ENCODE measurements around the gene DUSP5.

DUSP5 gene

GRCh38 chr10:110481919-110482318 is 15.8 kb upstream of the DUSP5 start:
- in situ Hi-C loops (cut with MboI; ENCODE audit: low sequenced_read_pairs, unreplicated experiment): no loop called here
- DNase-seq (ENCODE audit: low spot score): no peak
- no peak for TF ChIP-seq CTCF (IDR thresholded peaks at IDR 0.05; ENCODE audit: borderline replicate concordance, control extremely low read depth, extremely low read depth, insufficient read depth, missing control alignments)

GRCh38 chr10:110483633-110484032 is 14.1 kb upstream of the DUSP5 start:
- no peak for DNase-seq (ENCODE audit: low spot score)
- in situ Hi-C loops (cut with MboI; ENCODE audit: low sequenced_read_pairs, unreplicated experiment): no loop called here
- TF ChIP-seq CTCF (IDR thresholded peaks at IDR 0.05; ENCODE audit: borderline replicate concordance, control extremely low read depth, extremely low read depth, insufficient read depth, missing control alignments): no peak

GRCh38 chr10:110485541-110485940 is 12.2 kb upstream of the DUSP5 start:
- no peak for DNase-seq (ENCODE audit: low spot score)
- in situ Hi-C loops (cut with MboI; ENCODE audit: low sequenced_read_pairs, unreplicated experiment): no loop called here
- no peak for TF ChIP-seq CTCF (IDR thresholded peaks at IDR 0.05; ENCODE audit: borderline replicate concordance, control extremely low read depth, extremely low read depth, insufficient read depth, missing control alignments)

- in situ Hi-C loops (cut with MboI; ENCODE audit: low sequenced_read_pairs, unreplicated experiment): no loop called here
- no peak for TF ChIP-seq CTCF (IDR thresholded peaks at IDR 0.05; ENCODE audit: borderline replicate concordance, control extremely low read depth, extremely low read depth, insufficient read depth, missing control alignments)
- DNase-seq (ENCODE audit: low spot score): no peak
Observed at GRCh38 chr10:110486680-110487410, 10.9 kb upstream of the DUSP5 start.

- in situ Hi-C loops (cut with MboI; ENCODE audit: low sequenced_read_pairs, unreplicated experiment): no loop called here
- DNase-seq (ENCODE audit: low spot score): no peak
- no peak for TF ChIP-seq CTCF (IDR thresholded peaks at IDR 0.05; ENCODE audit: borderline replicate concordance, control extremely low read depth, extremely low read depth, insufficient read depth, missing control alignments)
Observed at GRCh38 chr10:110487411-110488331, 10.0 kb upstream of the DUSP5 start.

GRCh38 chr10:110488332-110488681 is 9.4 kb upstream of the DUSP5 start:
- TF ChIP-seq CTCF (IDR thresholded peaks at IDR 0.05; ENCODE audit: borderline replicate concordance, control extremely low read depth, extremely low read depth, insufficient read depth, missing control alignments): no peak
- in situ Hi-C loops (cut with MboI; ENCODE audit: low sequenced_read_pairs, unreplicated experiment): no loop called here

More at GRCh38 chr10:110488332-110488681, 9.4 kb upstream of the DUSP5 start:
- no peak for DNase-seq (ENCODE audit: low spot score)

Measured in GM13976 (cell line).